K562 (cell line): Measurements from ENCODE around the gene MED15. TPM values are rescaled to one million over a fixed set of nuclear protein-coding genes. Genes with fewer than 3 reads are reported as not detected.
A peak's percentile ranks its signal among the peaks of the same experiment; 100 is the strongest.

Experiments
- CAMTA2 ChIP-seq: fragments of 250-450 bp; sonication (Bioruptor Pico); conservative IDR thresholded peaks from 2 replicates; pipeline ENCODE4 v1.5.1; 2022
- E2F8 ChIP-seq: fragments of 450-650 bp; IDR thresholded peaks from 2 replicates; pipeline ENCODE4 v1.7.1; 2018; ENCODE audit warnings: mild to moderate bottlenecking, low read depth; ENCODE audit not compliant: partially characterized antibody
- GABPB2 ChIP-seq: fragments of 250-450 bp; sonication (Bioruptor Pico); conservative IDR thresholded peaks from 2 replicates; pipeline ENCODE4 v1.5.1; 2021; ENCODE audit warnings: mild to moderate bottlenecking
- GTF2E2 ChIP-seq: fragments of 200-800 bp; sonication (Bioruptor generic); IDR thresholded peaks from 2 replicates; pipeline ENCODE4 v1.6.1; 2016; ENCODE audit warnings: missing genetic modification characterization, missing compliant biosample characterization
- IRF1 ChIP-seq: sonication (generic); formaldehyde crosslinking; IDR thresholded peaks from 2 replicates; pipeline ENCODE4 v1.8.0; 2022; ENCODE audit warnings: missing genetic modification reagents, mild to moderate bottlenecking, borderline replicate concordance
- LCOR ChIP-seq: sonication (generic); formaldehyde crosslinking; IDR thresholded peaks from 2 replicates; pipeline ENCODE4 v1.8.0; 2022; ENCODE audit warnings: mild to moderate bottlenecking, missing genetic modification reagents
- MAFK ChIP-seq: IDR thresholded peaks from 2 replicates; pipeline ENCODE4 v1.6.1; 2011; ENCODE audit warnings: low read length, improper control_type of control experiment
- POLR2G ChIP-seq: fragments of 200-400 bp; formaldehyde crosslinking; IDR thresholded peaks from 2 replicates; pipeline ENCODE4 v1.6.1; 2017; ENCODE audit warnings: low read depth, mild to moderate bottlenecking, antibody characterized with exemption, low read length, moderate library complexity
- TBL1XR1 ChIP-seq, 2 experiments: IDR thresholded peaks; 2 replicates each; pipeline ENCODE4 v1.6.1; 2012; ENCODE audit warnings: improper control_type of control experiment in 2 of 2, low read length in 2 of 2, mild to moderate bottlenecking in 1 of 2
- TCFL5 ChIP-seq: fragments of 250-450 bp; sonication (Bioruptor Pico); conservative IDR thresholded peaks from 2 replicates; pipeline ENCODE4 v1.6.1; 2021; ENCODE audit warnings: mild to moderate bottlenecking, moderate library complexity, matching md5 sums
- ZBTB40 ChIP-seq, 2 experiments: fragments of 450-650 bp in 1 of 2; sonication (generic) in 1 of 2; formaldehyde crosslinking in 1 of 2; IDR thresholded peaks; 2 replicates each; pipeline versions ENCODE4 v1.7.1 to v1.9.0; 2016 to 2022; ENCODE audit warnings: inconsistent platforms in 1 of 2, mild to moderate bottlenecking in 1 of 2, missing genetic modification reagents in 1 of 2
- ZFP91 ChIP-seq: sonication (generic); formaldehyde crosslinking; IDR thresholded peaks from 2 replicates; pipeline ENCODE4 v1.8.0; 2022; ENCODE audit warnings: mild to moderate bottlenecking, missing genetic modification reagents
- ZNF431 ChIP-seq: sonication (generic); formaldehyde crosslinking; IDR thresholded peaks from 2 replicates; pipeline ENCODE4 v1.8.0; 2022; ENCODE audit warnings: mild to moderate bottlenecking, missing genetic modification reagents
- polyA plus RNA-seq, 8 experiments: library from polyadenylated mRNA; depleted of rRNA in 4 of 8; stranded (reverse) in 5 of 8; unstranded in 3 of 8; fragments of >200 nt; fragmentation: Nextera tagmentation in 2 of 8; fragmentation: Illumina TruSeq in 1 of 8; extraction: Ambion mirVana in 2 of 8; extraction: Trizol in 1 of 8; gene quantifications; 2 replicates each; pipeline versions ENCODE4 v1.2.1 to v1.2.3, GENCODE V29; 2011 to 2014; ENCODE audit warnings: inconsistent platforms in 1 of 8, missing spikeins in 1 of 8
- total RNA-seq, 7 experiments: library from RNA; depleted of rRNA in 6 of 7; stranded (reverse); fragments of >200 nt in 6 of 7; fragmentation: Illumina TruSeq in 2 of 7; extraction: Trizol in 2 of 7; gene quantifications; 2 replicates each; pipeline versions ENCODE4 v1.2.1 to v1.2.3, GENCODE V29; 2011 to 2021; ENCODE audit warnings: low replicate concordance in 1 of 7

The MED15 gene
- total and polyA plus RNA-seq, 9 of the 15 experiments (the other 6 are each of a cell fraction or from before 2014, with no cell fraction given): 4.0 to 271 (median 60.1) TPM

- TF ChIP-seq IRF1 (CRISPR knock-in tag) (no peak), ZNF431 (CRISPR knock-in tag) (no peak), GTF2E2 (no peak), CAMTA2 (CRISPR knock-in tag) (no peak), ZBTB40 (IDR thresholded peaks at IDR 0.05) (no peak), ZBTB40 (CRISPR knock-in tag; IDR thresholded peaks at IDR 0.05) (no peak), POLR2G (no peak), ZFP91 (CRISPR knock-in tag) (peak; percentile 50; the same call in 1 of the 2 replicates), LCOR (CRISPR knock-in tag) (no peak), TCFL5 (CRISPR knock-in tag) (no peak), MAFK (no peak), TBL1XR1 (IDR thresholded peaks at IDR 0.05; ENCODE audit: low read length in 2 of 2) (no peak), E2F8 (no peak), GABPB2 (no peak)
These were observed 51.9 kb downstream of the MED15 start (continued) for GRCh38 chr22:20559174-20559760.
